OCI-M2 (cell line): ENCODE data around the gene HIPK3.
"Not testable (repeated sequence)": the region's sequence is repeated elsewhere in the genome, so short reads cannot be mapped to it uniquely, and the experiment has no call there.

Experiments used
- DNase-seq: peaks from one replicate; lab custom pipeline; 2025; ENCODE audit not compliant: unreplicated experiment; lab: John Stamatoyannopoulos, UW

Gene HIPK3

DNA sequence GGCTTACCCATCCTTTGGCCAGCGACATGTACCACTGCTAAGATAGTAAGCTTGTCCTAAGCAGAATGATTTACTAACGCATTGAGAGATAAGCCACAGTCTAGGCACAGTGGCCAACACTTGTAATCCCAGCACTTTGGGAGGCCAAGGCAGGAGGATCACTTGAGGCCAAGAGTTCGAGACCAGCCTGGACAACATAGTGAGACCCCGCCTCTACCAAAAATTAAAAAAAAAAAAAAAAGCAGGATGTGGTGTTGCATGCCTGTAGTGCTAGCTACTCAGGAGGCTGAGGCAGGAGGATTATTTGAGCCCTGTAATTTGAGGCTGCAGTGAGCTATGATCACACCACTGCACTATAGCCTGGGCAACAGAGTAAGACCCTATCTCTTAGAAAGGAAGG is 93.1 kb downstream of the HIPK3 start:
- no peak for DNase-seq

DNA sequence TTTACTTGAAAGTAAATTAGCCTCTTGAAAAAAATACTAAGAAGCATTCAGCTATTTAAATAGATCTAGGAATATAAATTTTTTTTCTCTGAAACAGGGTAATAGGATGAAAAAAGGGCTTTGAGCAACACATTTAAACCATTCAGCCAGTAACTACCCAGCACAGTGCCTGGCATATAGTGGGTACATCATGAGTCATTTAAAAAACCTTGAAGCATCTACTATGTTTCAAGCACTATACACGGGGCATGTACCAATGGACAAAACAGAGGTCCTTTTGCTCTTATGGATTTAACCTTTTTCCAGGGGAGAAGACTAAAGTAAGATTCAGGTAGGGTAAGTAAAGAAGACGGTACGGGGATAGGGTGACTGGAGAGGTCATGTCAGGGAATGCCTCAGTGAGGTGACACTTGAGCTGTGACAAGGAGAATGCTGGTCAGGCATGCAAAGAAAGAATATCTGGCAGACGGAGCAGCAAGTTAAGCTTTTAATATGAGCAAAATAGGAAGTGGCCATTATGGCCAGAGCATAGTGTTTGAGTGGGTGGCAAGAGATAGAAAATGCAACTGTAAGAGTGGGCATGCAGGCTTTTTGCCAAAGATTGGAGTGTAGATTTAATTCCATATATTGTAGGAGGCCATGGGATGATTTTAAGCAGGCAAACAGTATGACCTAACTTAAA is 101.1 kb downstream of the HIPK3 start:
- no peak for DNase-seq

DNA sequence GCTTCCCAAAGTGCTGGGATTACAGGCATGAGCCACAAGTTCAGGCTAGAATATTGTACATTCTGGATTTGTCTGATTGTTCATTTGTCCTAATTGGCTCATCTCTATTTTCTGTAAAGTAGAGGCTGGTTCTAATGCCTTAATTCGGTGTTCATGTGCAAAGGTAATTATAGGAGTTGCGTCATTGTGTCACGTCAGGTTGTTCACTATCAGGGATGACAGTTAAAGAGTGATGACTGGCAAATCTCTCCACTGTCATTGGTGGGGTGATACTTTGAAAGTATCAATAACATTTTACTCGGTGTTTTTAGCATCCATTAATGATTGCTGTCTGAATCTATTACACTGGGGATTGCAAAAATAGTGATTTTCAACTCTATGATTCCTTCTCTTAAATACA is 103.5 kb downstream of the HIPK3 start:
- DNase-seq: no peak

DNA sequence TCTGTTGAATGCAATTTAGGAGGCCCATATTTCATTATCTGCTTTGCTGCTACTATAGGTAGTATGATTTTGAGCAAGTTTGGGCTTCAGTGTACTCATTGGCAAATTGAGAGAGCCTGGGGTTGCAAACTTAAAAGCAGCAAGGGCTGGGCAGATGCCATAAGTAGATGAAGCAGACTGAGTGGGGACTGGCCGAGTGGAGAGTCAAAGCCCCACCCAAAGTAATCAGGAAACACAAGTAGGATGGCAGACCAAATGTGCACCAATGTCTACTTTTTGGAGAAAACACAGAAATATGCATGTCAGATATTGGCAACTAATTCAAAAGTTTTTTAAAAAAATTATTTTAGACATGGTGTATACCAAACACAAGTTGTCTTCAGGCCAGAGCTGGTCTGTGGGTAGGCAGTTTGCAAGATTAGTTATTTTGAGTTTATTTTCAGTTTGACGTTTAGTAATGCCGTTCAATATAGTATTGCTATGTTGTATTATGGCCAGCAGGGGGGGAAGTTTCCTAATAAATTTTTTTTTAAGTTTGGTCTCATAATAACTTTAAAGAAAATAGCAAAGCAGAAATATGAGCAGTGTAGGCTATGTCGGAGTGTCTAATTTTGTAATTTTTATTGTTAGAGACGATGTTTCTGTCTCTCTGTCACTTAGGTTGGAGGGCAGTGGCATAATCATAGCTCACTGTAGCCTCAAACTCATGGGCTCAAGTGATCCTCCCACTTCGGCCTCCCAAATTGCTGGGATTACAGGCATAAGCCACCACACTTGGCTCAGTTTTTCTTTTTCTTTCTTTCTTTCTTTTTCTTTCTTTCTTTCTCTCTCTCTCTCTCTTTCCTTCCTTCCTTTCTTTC is 105.1 kb downstream of the HIPK3 start:
- DNase-seq: no peak

DNA sequence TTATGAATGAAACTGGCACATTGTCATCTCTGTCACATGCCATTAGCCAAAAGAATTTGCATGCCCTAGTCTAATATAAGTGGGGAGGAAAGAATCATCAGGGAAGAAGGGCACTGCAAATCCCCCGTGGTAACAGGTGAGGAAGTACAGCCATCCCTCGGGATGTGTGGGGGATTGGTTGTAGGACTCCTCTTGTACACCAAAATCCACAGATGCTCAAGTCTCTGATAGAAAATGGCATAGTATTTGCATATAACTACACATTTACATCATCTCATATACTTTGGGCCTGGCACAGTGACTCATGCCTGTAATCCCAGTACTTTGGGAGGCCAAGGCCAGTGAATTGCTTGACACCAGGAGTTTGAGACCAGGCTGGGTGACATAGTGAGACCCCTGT is 109.7 kb downstream of the HIPK3 start:
- no peak for DNase-seq

DNA sequence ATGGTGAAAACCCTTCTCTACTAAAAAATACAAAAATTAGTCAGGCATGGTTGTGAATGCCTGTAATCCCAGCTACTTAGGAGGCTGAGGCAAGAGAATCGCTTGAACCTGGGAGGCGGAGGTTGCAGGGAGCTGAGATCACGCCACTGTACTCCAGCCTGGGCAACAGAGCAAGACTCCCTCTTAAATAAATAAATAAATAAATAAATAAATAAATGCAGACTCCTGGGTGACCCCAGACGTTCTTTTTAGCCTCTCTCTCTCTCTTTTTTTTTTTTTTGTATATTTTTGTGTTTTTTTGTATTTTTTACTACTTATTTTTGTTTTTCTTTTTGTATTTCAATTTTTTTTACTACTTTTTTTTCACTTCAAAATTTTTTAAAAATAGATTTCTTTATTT is 111.3 kb downstream of the HIPK3 start:
- not testable (repeated sequence) for DNase-seq

DNA sequence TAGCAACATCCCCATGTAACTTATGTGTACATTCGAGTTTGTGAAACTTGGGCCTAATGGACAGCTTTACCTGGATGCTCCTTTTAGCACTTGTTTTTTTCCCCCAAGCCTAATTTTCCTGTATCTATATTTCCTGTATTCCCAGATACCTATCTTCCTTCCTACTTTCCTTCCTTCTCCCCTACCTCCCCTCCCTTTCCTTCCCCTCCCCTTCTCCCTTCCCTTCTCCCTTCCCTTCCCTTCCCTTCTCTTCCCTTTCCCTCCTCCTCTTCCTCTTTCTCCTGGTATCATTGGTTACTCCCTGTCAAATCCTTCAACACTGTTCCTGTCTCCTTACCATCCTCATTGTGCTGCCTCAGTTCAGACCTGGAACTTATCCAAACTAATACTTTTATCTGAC is 111.8 kb downstream of the HIPK3 start:
- DNase-seq: no peak

DNA sequence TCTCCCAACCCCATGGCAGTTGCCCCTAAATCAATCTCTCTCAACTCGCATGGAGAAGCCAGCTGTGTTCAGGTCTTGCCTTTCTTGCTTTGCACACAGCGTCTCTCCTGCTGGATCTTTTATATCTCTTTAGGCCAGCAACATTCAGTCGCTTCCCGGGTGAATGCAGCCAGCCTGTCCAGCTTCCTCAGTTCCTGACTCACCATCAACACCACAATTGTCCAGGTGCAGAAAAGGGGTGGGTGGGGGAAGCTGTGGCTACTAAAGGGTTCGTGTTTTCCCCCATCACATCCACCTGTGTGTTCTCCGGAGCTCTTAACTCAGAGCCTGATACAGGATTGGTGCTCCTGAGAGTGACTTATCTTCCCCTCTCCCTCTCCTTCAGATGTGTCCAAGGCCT is 116.5 kb downstream of the HIPK3 start:
- no peak for DNase-seq

DNA sequence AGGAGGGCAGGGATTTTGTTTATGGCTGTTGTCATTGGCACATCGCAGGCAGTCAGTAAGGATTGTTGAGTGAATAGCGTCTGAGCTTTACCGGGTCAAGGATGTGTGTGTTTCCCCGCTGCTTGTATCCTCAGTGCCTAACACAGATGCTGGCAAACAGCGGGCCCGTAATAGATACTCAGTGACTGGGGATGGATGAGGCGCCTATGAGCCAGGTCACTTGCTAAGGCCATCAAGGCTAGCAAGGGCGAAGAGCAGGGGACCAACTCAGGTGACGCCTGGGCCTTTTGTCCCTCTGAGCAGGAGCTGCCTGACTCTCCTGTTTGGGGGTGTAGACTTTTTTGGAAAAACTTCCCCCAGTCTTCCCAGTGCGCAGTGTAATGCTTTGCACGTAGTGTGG is 118.1 kb downstream of the HIPK3 start:
- DNase-seq: no peak

DNA sequence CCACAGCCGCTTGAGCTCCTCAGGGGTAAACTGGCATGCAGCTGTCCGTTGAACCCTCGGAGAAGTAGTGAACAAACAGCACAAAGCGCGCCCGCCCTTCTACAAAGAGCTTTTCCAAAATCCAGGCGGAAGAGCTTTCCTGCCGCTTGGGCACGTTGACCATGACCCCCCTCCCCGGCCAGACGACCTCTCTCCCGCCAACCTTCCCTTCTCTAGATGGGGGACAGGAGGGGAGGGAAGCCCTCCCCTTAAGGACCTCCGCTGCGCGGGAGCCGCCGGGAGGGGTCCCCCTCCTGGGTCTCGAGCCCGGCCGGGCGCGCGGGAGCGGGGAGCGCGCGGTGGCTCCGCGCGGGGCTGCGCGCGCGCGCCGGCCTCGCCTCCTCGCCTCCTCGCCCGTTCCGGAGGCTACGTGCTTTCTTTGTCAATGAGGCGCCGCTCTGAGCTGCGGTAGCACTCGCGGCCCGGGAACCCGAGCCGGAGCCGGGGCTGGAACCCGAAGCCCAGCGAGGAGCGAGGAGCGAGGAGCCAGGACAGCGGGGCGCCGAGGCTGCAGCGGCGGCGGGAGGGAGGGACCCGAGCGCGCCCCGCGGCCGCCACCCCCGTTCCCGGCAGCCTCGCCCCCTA is 118.6 kb downstream of the HIPK3 start, which contains the start of gene KIAA1549L:
Gene KIAA1549L, plus strand, starts transcription at position 421 of the 624 bp plus-strand sequence.
- no peak for DNase-seq

DNA sequence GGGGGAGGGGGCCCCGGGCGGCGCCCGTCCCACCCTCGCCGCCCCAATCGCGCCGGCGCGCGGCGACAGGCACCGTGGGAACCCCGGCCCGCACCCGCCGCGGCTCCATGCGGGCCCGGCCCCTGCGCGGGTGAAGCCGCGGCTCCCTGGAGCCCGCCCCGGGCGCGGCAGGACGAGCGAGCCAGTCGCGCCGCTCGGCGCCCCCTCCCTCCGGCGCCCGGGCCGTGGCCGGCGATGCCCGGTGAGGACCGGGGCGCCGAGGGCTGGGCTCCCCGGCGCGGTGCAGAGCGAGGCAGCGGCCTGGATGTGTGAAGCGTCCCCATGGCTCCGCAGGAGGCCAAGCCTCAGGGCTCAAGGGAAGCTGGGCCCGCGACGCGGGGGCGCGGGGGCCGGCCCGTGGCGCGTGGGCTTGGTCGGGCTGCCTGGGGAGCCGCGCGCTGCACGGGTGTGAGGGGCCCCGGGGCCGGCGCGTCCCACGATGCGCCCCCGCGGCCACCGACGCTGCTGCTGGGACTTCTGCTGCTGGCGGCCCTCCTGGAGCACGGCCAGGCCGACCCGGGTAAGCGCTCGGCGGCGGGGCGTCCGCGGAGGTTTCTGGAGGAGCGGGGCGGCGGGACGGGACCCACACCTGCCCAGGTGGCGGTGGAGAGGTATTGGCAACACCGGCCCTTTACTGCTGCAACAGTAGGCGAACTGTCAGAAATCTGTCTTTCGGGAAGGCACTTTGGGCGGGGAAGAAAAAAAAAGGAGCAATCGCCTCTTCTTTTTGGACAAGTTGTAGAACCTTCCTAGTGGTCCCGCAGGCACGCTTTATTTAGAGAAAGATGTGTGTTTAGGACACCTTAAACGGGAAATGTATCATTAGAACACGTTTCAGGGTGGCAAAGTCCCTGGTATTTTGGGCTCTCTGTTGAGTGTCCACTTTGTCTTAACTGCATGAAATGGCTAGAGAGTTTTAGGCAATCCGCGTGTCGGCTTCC is 119.4 kb downstream of the HIPK3 start:
- no peak for DNase-seq

DNA sequence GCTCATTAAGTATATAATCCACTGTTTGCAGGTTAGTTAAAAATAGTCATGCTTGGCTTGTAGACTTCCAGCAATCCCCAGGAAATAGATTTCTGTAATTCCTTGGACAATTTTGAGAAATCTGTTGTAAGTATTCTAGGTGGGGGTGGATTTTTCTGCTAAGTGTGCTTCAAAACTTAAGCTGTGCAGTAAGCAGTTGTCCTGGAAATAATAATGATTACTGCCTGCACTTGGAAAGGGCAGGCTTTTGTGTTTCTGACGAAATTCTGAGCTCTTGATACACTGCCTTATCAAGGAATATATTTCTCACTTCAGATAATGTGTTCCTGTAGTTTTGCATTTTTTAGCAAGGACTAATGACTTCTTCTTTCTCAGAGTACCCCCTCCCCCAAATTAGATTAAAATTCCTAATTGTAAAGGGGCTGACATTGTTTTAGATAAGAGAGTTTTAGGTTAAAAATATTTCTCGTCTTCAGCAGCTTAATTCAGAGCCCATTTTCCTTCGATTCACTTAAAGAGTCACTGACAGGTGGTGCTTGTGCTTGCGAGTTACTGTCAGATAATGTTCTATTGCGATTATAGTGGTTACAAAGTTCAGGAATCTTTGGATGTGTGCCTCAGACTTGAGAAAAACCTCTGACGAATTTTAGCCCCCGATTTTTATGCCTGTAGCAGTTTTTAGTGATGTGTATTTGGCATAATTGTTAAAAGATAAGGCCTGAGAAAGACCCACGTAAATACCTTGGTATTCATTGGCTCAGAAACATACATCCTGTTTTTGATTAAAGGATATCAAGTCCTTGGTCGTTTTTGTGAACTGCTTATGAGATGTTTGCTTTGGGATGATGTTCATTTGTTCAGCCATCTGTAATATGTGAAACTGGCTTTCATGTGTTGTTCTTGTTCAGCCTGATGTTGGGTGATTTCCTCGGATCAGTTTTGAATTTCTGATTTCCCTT is 120.5 kb downstream of the HIPK3 start:
- DNase-seq: no peak

DNA sequence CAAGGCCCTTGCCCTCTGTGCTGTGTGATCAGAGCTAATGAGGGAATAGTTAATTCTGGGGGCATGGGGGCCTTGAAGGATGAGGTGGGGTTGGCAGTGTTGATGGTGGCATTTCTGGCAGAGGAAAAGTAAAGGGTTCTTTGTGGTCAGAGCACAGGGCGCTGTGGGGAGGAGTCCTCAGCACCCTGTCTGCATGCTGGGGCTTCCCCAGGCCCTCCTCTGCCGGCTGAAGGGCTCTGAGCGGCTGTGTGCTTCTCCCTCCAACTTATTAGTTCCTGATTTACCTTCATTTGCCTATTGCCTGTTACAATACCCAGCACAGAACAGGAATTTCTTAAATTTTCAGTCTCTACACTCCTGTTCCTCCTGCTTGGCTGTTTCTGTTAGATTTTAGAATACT is 122.8 kb downstream of the HIPK3 start:
- DNase-seq: no peak

DNA sequence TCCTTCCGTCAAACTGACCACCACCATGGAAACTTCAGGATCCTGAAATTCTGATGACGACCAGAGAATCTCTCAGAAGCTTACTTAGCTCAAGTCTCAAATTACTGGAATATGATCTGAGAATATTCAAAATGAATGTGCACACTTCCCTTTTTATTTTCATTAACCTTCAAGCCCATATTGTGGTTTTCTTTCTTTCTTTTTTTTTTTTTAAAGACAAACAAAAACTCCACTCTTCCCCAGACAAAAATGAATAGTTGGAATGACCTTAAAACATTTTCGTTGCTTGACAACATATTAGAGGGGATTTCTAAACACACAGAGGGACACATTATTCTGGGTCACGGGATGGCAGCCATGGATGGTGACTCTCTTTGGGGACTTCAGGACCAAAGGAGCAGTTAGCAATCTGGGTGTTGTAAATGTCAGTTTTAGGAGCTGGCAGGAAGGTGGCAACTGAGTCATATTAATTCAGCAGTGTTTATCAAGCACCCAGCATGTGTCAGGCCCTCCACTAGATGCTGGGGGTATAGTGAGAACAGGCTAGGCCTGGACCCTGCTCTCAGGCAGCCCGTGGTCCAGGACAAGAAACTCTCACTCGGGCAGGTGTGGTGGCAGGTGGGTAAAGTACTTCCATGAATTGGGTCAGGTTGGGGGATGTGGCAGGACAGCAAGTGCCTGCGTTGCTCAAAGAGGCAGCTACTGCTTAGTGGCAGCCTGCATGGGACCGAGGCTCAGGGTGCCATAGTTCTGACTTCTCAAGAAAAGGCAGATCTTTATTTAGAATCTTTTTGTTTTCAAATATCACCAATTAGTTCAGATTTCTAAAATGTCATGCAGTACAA is 126.1 kb downstream of the HIPK3 start:
- no peak for DNase-seq

DNA sequence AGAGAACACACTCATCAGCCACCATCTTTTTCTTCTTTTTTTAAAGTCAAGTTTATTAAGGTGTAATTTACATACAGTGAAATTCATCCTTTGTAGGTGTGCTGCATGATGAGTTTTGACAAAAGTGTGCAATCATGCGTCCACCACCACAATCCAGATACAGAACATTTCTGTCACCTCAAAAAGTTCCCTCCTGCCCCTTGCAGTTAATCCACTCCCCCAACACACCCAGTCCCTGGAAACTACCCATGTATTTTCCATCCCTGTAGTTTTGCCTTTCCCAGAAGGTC is 126.7 kb downstream of the HIPK3 start:
- DNase-seq: no peak

DNA sequence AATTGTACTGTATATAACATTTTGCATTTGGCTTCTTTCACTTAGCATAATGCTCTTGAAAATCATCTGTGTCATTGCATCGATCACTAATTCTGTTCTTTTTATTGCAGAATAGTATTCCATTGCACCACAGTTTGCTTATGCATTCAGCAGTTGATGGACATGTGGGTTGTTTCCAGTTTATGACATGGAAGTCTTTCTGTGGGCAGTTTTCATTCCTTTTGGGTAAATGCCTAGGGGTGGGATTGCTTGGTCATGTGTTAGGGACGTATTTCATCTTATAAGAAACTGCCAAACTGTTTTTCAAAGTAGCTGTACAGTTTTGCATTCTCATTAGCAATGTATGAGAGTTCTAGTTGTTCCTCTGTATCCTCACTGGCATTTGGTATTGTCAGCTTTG is 127.0 kb downstream of the HIPK3 start:
- no peak for DNase-seq

DNA sequence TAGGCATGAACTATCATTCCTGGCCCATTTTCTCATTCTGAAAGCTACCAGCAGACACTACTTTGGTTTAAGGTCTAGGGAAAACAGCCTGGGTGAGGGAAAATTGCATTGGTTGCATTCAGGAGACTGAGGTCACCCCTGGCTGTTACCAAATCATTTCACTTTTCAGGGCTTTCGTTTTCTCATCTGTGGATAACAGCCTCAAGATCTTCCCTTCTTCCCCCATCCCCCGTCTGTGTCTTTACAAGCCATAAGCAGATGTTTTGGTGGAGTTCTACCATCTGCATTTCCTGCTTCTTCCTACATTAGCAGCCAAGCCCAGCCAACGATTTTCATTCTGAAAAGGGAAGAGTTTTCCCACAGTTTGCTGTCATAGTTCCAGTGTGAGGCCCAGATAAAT is 130.4 kb downstream of the HIPK3 start:
- DNase-seq: no peak

DNA sequence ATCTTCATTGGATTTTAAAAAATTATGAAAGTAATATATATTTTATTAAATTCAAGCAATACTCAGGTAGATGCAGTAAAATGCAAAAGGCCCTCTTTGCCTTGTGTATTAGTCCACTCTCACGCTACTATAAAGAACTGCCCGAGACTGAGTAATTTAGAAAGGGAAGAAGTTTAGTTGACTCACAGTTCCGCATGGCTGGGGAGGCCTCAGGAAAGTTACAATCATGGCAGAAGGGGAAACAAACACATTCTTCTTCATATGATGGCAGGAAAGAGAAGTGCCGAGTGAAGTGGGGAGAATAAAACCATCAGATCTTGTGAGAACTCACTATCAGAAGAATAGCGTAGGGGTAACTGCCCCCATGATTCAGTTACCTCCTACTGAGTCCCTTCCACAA is 130.8 kb downstream of the HIPK3 start:
- no peak for DNase-seq
